Fibroblast of lung (primary cell): ENCODE measurements around the gene SMCO2. TPM values are rescaled to one million over a fixed set of nuclear protein-coding genes. Genes with fewer than 3 reads are reported as not detected.

ENCODE experiments used
- DNase-seq, 2 donors: peaks; one replicate each; pipeline versions ENCODE4 v3.0.0 to v3.0.0-alpha.2; 2010; ENCODE audit warnings: low read depth in 2 of 2
- H2AFZ ChIP-seq: 2 replicates; pipeline ENCODE4 v1.5.1; 2012; ENCODE audit warnings: low read length, control low read depth, inconsistent platforms
- H3K27ac ChIP-seq: 2 replicates; pipeline ENCODE4 v1.5.1; 2011; ENCODE audit warnings: low read length, control low read depth; ENCODE audit not compliant: insufficient read depth
- H3K27me3 ChIP-seq: 2 replicates; pipeline ENCODE4 v1.5.1; 2011; ENCODE audit warnings: mild to moderate bottlenecking, low read length; ENCODE audit not compliant: control insufficient read depth, insufficient read depth
- H3K36me3 ChIP-seq: 2 replicates; pipeline ENCODE4 v1.5.1; 2011; ENCODE audit warnings: low read length; ENCODE audit not compliant: control insufficient read depth, insufficient read depth
- H3K4me1 ChIP-seq: 2 replicates; pipeline ENCODE4 v1.5.1; 2011; ENCODE audit warnings: low read length; ENCODE audit not compliant: control insufficient read depth, insufficient read depth; ENCODE audit errors: extremely low read depth
- H3K4me2 ChIP-seq: 2 replicates; pipeline ENCODE4 v1.5.1; 2011; ENCODE audit warnings: low read length, control low read depth; ENCODE audit not compliant: insufficient read depth; ENCODE audit errors: extremely low read depth
- H3K4me3 ChIP-seq, 4 experiments: fragments of 200-600 bp in 1 of 4; sonication (generic) in 1 of 4; replicated peaks in 1 of 4; 2 replicates each; pipeline ENCODE4 v1.5.1; 2011 to 2016; ENCODE audit warnings: low read length in 4 of 4, low read depth in 3 of 4, mild to moderate bottlenecking in 3 of 4, control low read depth in 2 of 4, inconsistent platforms in 1 of 4, mixed read lengths in 1 of 4; ENCODE audit not compliant: insufficient read depth in 1 of 4; ENCODE audit errors: control extremely low read depth in 1 of 4
- H3K79me2 ChIP-seq: 2 replicates; pipeline ENCODE4 v1.5.1; 2012; ENCODE audit warnings: mild to moderate bottlenecking, low read length, inconsistent platforms; ENCODE audit not compliant: control insufficient read depth, insufficient read depth
- H3K9ac ChIP-seq: 2 replicates; pipeline ENCODE4 v1.5.1; 2011; ENCODE audit warnings: mild to moderate bottlenecking, low read length, control low read depth; ENCODE audit not compliant: insufficient read depth
- H3K9me3 ChIP-seq: 2 replicates; pipeline ENCODE4 v1.5.1; 2012; ENCODE audit warnings: low read depth, low read length; ENCODE audit not compliant: control insufficient read depth, insufficient read depth
- H4K20me1 ChIP-seq: 2 replicates; pipeline ENCODE4 v1.5.1; 2011; ENCODE audit warnings: low read length; ENCODE audit not compliant: control insufficient read depth, insufficient read depth; ENCODE audit errors: extremely low read depth
- CTCF ChIP-seq, 2 donors: IDR thresholded peaks in 1 of 2; conservative IDR thresholded peaks in 1 of 2; 1 replicate in 1 of 2; 2 replicates in 1 of 2; pipeline ENCODE4 v1.5.1; 2011 to 2012; ENCODE audit warnings: low read length in 2 of 2, control low read depth in 1 of 2, inconsistent platforms in 1 of 2, low read depth in 1 of 2, mild to moderate bottlenecking in 1 of 2
- EZH2 ChIP-seq: IDR thresholded peaks from 2 replicates; pipeline ENCODE4 v1.5.1; 2012; ENCODE audit warnings: low read length, control low read depth, mild to moderate bottlenecking; ENCODE audit errors: missing control alignments
- polyA plus RNA-seq, 2 donors: library from polyadenylated mRNA; depleted of rRNA in 1 of 2; stranded (reverse) in 1 of 2; unstranded in 1 of 2; fragments of >200 nt; gene quantifications; 2 replicates each; pipeline ENCODE4 v1.2.1, GENCODE V29; 2011 to 2012; ENCODE audit warnings: missing spikeins in 1 of 2
- total RNA-seq: library from RNA; depleted of rRNA; stranded (reverse); fragments of >200 nt; gene quantifications from 2 replicates; pipeline ENCODE4 v1.2.1, GENCODE V29; 2014

The SMCO2 gene
- total and polyA plus RNA-seq, 2 donors (not counting 1 experiment from before 2014, with no cell fraction given): not detected

DNA sequence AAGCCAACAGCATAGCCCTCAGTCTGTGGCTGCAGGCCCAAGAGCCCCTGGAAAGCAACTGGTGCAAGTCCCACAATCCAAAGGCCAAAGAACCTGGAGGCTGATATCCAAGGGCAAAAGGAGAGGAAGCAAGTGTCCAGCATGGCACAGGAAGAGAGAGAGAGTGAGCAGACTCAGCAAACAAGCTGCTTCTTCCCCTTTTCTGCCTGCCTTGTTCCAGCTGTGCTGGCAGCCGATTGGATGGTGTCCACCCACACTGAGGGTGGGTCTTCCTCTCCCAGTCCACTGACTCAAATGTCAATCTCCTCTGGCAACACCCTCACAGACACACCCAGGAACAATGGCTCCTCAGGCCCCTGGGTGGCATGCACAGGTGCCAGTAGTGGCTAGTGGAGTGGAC, 33.5 kb downstream of the SMCO2 start:
- Histone ChIP-seq H3K79me2 (no peaks in the 10 kb centered on the region), H3K27ac (no peak overlapping the region), H3K36me3 (no peaks in the 10 kb centered on the region), H3K4me3 (no peak overlapping the region), H3K27me3 (no peaks in the 10 kb centered on the region), H3K9ac (no peak overlapping the region), H2AFZ (no peak overlapping the region), H3K4me1 (no peaks in the 10 kb centered on the region), H4K20me1 (no peaks in the 10 kb centered on the region), H3K4me2 (no peak overlapping the region), H3K9me3 (peaks cover 2% of the 10 kb centered on the region)
- TF ChIP-seq CTCF (conservative IDR thresholded peaks at IDR 0.05 in 1 of 2, IDR thresholded peaks at IDR 0.05 in 1 of 2; ENCODE audit: low read depth in 1 of 2, low read length in 2 of 2) (no peak), EZH2 (no peak)
- DNase-seq: no peak

DNA sequence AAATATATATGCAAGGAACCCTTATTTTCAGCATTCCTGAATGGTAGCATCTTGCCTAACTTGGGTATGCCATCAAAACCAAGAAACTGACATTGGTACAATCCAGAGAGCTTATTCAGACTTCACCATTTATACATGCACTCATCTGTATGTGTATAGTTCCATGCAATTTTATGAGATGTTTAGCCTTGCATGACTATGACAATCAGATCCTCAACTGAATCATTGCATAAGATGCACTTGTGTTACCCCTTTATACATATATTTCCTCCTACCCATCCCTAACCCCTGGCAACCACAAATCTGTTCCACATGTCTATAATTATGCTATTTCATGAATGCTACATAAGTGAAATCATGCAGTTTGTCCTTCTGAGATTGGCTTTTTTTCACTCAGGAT, 40.4 kb downstream of the SMCO2 start:
- H3K4me1 ChIP-seq: no peaks in the 10 kb centered on the region
- no peak overlapping the region for H3K9ac ChIP-seq
- H3K36me3 ChIP-seq: no peaks in the 10 kb centered on the region
- no peaks in the 10 kb centered on the region for H3K27me3 ChIP-seq
- H3K27ac ChIP-seq: no peak overlapping the region
- H3K9me3 ChIP-seq: no peaks in the 10 kb centered on the region
- DNase-seq: no peak
- H3K4me2 ChIP-seq: no peak overlapping the region
- no peak overlapping the region for H3K4me3 ChIP-seq
- H3K79me2 ChIP-seq: no peaks in the 10 kb centered on the region
- no peaks in the 10 kb centered on the region for H4K20me1 ChIP-seq
- H2AFZ ChIP-seq: no peak overlapping the region
- TF ChIP-seq EZH2: no peak
- TF ChIP-seq CTCF (conservative IDR thresholded peaks at IDR 0.05 in 1 of 2, IDR thresholded peaks at IDR 0.05 in 1 of 2; ENCODE audit: low read depth in 1 of 2, low read length in 2 of 2): no peak

DNA sequence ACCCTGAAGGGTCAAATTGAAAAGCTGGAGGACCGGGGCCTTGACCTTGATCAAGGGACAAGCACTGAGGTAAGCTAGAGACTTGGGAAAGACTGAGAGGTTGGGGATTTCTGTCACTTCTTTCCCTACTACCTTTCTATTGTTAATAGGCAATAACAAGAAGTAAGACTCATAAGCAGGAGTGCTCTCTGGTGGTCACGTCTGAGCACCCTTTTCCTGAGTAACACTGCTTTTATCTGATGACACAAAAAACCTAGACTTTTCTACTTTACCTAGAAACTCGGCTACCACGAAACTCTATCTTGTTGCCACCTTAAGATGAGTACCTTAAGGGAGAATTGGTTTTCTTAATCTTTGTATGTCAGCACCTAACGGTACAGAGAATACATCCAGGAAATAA, 41.9 kb downstream of the SMCO2 start:
- Histone ChIP-seq H3K9me3 (no peaks in the 10 kb centered on the region), H3K36me3 (no peaks in the 10 kb centered on the region), H3K27me3 (no peaks in the 10 kb centered on the region), H4K20me1 (no peaks in the 10 kb centered on the region), H2AFZ (no peak overlapping the region), H3K9ac (no peak overlapping the region), H3K4me3 (no peak overlapping the region), H3K79me2 (no peaks in the 10 kb centered on the region), H3K27ac (no peak overlapping the region), H3K4me2 (no peak overlapping the region), H3K4me1 (no peaks in the 10 kb centered on the region)
- DNase-seq: no peak
- TF ChIP-seq CTCF (conservative IDR thresholded peaks at IDR 0.05 in 1 of 2, IDR thresholded peaks at IDR 0.05 in 1 of 2; ENCODE audit: low read depth in 1 of 2, low read length in 2 of 2): no peak
- TF ChIP-seq EZH2: no peak
